Measurements from ENCODE around the gene MED25. TPM values are rescaled to one million over a fixed set of nuclear protein-coding genes. Genes with fewer than 3 reads are reported as not detected.

The MED25 gene
- total and polyA plus RNA-seq, 4 donors, result 42.6 to 75.2 (median 48.1) TPM

DNA sequence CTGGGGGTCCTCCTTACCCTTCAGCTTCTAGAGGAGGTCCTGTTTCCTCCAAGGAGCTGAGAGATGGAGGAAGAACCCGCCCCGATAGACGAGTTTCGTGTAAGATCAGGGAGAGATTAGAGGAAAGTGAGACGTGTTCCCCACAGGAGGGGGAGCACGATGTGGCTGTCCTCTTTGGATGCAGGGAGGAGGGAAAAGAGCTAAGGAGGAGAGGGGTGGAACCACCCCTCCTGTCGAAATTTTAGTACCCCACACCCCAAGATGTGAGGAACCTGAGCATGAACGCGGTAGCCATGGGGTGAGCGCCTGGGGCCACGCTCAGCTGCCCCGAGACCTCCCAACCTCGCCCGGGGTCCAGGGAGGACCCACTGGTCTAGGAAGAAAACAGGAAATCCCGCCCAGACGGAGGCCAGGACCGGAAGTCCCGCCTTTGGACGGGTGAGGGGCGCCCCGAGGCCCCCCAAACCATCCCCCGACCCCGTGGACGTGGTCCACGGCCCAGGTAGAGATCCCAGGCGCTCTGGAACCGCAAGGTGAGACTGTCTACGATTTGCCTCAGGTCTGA lies 57.9 kb downstream of the MED25 start:
- Histone ChIP-seq H3K4me3 (peak overlapping the region; percentile 70), H3K27ac (ENCODE audit: low read depth in 1 of 2, low read length in 1 of 2) (peak overlapping the region; percentile 88 to 97), H3K4me1 (ENCODE audit: control insufficient read depth in 5 of 5, insufficient read depth in 5 of 5, low read length in 5 of 5) (peaks cover 0 to 18% (median 7%) of the 10 kb centered on the region in 5 donors), H3K9ac (ENCODE audit: insufficient read depth in 1 of 2, low read length in 2 of 2) (peak overlapping the region; percentile 98 to 99), H3K36me3 (ENCODE audit: control insufficient read depth in 4 of 4, insufficient read depth in 4 of 4, low read length in 4 of 4) (peaks cover 0 to 23% (median 20%) of the 10 kb centered on the region in 4 donors), H3K9me3 (ENCODE audit: control insufficient read depth in 4 of 4, insufficient read depth in 3 of 4, low read length in 3 of 4) (no peaks in the 10 kb centered on the region), H3K27me3 (ENCODE audit: control insufficient read depth in 3 of 3, insufficient read depth in 3 of 3, low read length in 2 of 3) (no peaks in the 10 kb centered on the region)
- peak; percentile 70 to 78 (median 73) for DNase-seq
- no peak for ATAC-seq (ENCODE audit: insufficient read depth, low FRiP score)
- no peak for TF ChIP-seq CTCF (IDR thresholded peaks at IDR 0.05; ENCODE audit: control extremely low read depth, extremely low read depth)
- WGBS, 2 donors, result 1% methylated on average over 27 to 28 of the region's 28 CpGs

DNA sequence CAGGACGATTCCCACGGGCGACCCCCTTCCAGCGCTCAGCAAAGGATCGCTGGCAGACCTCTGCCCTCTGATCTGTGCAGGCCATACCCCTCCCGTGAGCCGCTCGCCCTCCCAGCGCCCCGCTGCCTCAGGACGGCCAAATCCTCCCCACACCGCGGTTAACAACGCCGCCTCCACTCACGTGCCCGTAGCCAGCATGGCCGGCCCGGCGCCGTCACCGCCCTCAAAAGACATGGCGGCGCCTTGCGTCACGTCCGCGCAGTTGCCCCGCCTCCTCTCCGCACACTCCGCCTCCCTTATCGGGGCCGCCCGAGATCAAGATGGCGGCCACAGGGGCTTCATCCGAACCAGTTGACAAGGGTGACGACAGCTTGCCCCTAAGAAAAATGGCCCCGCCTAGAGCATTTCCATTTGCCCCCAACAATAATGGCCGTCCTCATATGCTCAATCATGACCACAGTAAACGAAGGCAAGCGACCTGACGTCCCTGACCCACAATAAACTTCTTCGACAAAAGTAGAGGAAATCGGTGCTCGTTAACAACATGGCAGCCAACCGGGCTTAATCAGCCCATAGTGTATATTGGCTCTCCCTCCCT lies 58.4 kb downstream of the MED25 start:
- Histone ChIP-seq H3K27me3 (ENCODE audit: control insufficient read depth in 3 of 3, insufficient read depth in 3 of 3, low read length in 2 of 3) (no peaks in the 10 kb centered on the region), H3K4me1 (ENCODE audit: control insufficient read depth in 5 of 5, insufficient read depth in 5 of 5, low read length in 5 of 5) (peaks cover 0 to 18% (median 7%) of the 10 kb centered on the region in 5 donors), H3K36me3 (ENCODE audit: control insufficient read depth in 4 of 4, insufficient read depth in 4 of 4, low read length in 4 of 4) (peaks cover 4 to 25% (median 21%) of the 10 kb centered on the region in 4 donors), H3K9me3 (ENCODE audit: control insufficient read depth in 4 of 4, insufficient read depth in 3 of 4, low read length in 3 of 4) (no peaks in the 10 kb centered on the region), H3K27ac (ENCODE audit: low read depth in 1 of 2, low read length in 1 of 2) (peak overlapping the region; percentile 97 to 98), H3K9ac (ENCODE audit: insufficient read depth in 1 of 2, low read length in 2 of 2) (peak overlapping the region; percentile 98 to 99), H3K4me3 (peak overlapping the region; percentile 70)
- 0 to 1% methylated on average over 42 to 46 of the region's 46 CpGs for WGBS, 2 donors
- TF ChIP-seq CTCF (IDR thresholded peaks at IDR 0.05; ENCODE audit: control extremely low read depth, extremely low read depth), result no peak
- ATAC-seq (ENCODE audit: insufficient read depth, low FRiP score), result peak; percentile 71
- peak; percentile 99 to 100 (median 99) for DNase-seq

- Histone ChIP-seq H3K9me3 (ENCODE audit: control insufficient read depth in 4 of 4, insufficient read depth in 3 of 4, low read length in 3 of 4) (no peaks in the 10 kb centered on the region), H3K36me3 (ENCODE audit: control insufficient read depth in 4 of 4, insufficient read depth in 4 of 4, low read length in 4 of 4) (peaks cover 8 to 32% (median 28%) of the 10 kb centered on the region in 4 donors), H3K4me3 (peak within 1 kb of the TSS; percentile 70), H3K4me1 (ENCODE audit: control insufficient read depth in 5 of 5, insufficient read depth in 5 of 5, low read length in 5 of 5) (peaks cover 0 to 18% (median 7%) of the 10 kb centered on the region in 5 donors), H3K9ac (ENCODE audit: insufficient read depth in 1 of 2, low read length in 2 of 2) (peak within 1 kb of the TSS; percentile 98 to 99), H3K27ac (ENCODE audit: low read depth in 1 of 2, low read length in 1 of 2) (peak within 1 kb of the TSS; percentile 97 to 98), H3K27me3 (ENCODE audit: control insufficient read depth in 3 of 3, insufficient read depth in 3 of 3, low read length in 2 of 3) (no peaks in the 10 kb centered on the region)
- peak; percentile 83 for ATAC-seq (ENCODE audit: insufficient read depth, low FRiP score)
- peak; percentile 100 for DNase-seq
- WGBS, 2 donors, result 0% methylated on average over 61 of the region's 61 CpGs
- TF ChIP-seq CTCF (IDR thresholded peaks at IDR 0.05; ENCODE audit: control extremely low read depth, extremely low read depth), result no peak
Observed at GRCh38 chr19:49877020-49877878, 59.2 kb downstream of the MED25 start, which contains the start of the genes AKT1S1 and TBC1D17. TSS of gene AKT1S1 (minus strand) at chr19:49877355. CDS start at chr19:49873295, 4,060 bp downstream. TSS of gene TBC1D17 (plus strand) at chr19:49877702. CDS start at chr19:49877724, 22 bp downstream.
